Endodermal cell (in vitro differentiated cells): ENCODE measurements around the gene CC2D2A. TPM values are rescaled to one million over a fixed set of nuclear protein-coding genes. Genes with fewer than 3 reads are reported as not detected.

ENCODE experiments used
- DNase-seq: peaks from one replicate; pipeline ENCODE4 v3.0.0-alpha.2; 2017
- H3K27ac ChIP-seq: 2 replicates; pipeline ENCODE4 v1.5.1; 2013; ENCODE audit warnings: mild to moderate bottlenecking, low read depth, low read length, moderate library complexity
- H3K27me3 ChIP-seq: 2 replicates; pipeline ENCODE4 v1.6.1; 2013; ENCODE audit warnings: mild to moderate bottlenecking, low read length, moderate library complexity; ENCODE audit not compliant: insufficient read depth, control insufficient read depth, poor library complexity, severe bottlenecking
- H3K36me3 ChIP-seq: 2 replicates; pipeline ENCODE4 v1.7.0; 2013; ENCODE audit warnings: mild to moderate bottlenecking, low read length, moderate library complexity; ENCODE audit not compliant: control insufficient read depth, insufficient read depth
- H3K4me1 ChIP-seq: one replicate; pipeline ENCODE4 v1.7.0; 2013; ENCODE audit warnings: low read length; ENCODE audit not compliant: control insufficient read depth, insufficient read depth
- H3K4me3 ChIP-seq: 2 replicates; pipeline ENCODE4 v1.5.1; 2013; ENCODE audit warnings: mild to moderate bottlenecking, low read length, moderate library complexity
- H3K9ac ChIP-seq: 2 replicates; pipeline ENCODE4 v1.6.1; 2013; ENCODE audit warnings: mild to moderate bottlenecking, low read length, moderate library complexity; ENCODE audit not compliant: poor library complexity, severe bottlenecking; ENCODE audit errors: extremely low read depth
- H3K9me3 ChIP-seq: 2 replicates; pipeline ENCODE4 v1.6.1; 2013; ENCODE audit warnings: mild to moderate bottlenecking, low read length, moderate library complexity; ENCODE audit not compliant: control insufficient read depth
- H3K27ac Mint-ChIP-seq: 2 replicates; pipeline ENCODE4 v1.8.0; 2020; ENCODE audit warnings: mixed read lengths
- H3K27me3 Mint-ChIP-seq: 2 replicates; pipeline ENCODE4 v1.8.0; 2021; ENCODE audit warnings: mild to moderate bottlenecking, mixed read lengths; ENCODE audit not compliant: insufficient read depth
- H3K36me3 Mint-ChIP-seq: 2 replicates; pipeline ENCODE4 v1.8.0; 2020; ENCODE audit warnings: low read depth, mixed read lengths
- H3K4me1 Mint-ChIP-seq: 2 replicates; pipeline ENCODE4 v1.8.0; 2020; ENCODE audit warnings: mixed read lengths
- H3K4me3 Mint-ChIP-seq: 2 replicates; pipeline ENCODE4 v1.8.0; 2020; ENCODE audit warnings: mild to moderate bottlenecking, moderate library complexity, mixed read lengths
- H3K9me3 Mint-ChIP-seq: 2 replicates; pipeline ENCODE4 v1.8.0; 2020; ENCODE audit warnings: mild to moderate bottlenecking, mixed read lengths
- WGBS, 2 experiments: methylation state at CpG; one replicate each; pipeline versions ENCODE4 v1.1.5 to v1.1.7; 2013; ENCODE audit warnings: missing lambda C conversion rate in 2 of 2, mixed read lengths in 1 of 2; ENCODE audit not compliant: insufficient coverage in 1 of 2, insufficient read length in 1 of 2; 5-methylcytosine and 5-hydroxymethylcytosine counted together
- total RNA-seq, 2 donors: library from RNA; stranded (reverse); fragmentation: NEBNext Ultra II Directional in 1 of 2; extraction: Animal tissue kit (Norgen Biotek cat#: 25700) in 1 of 2; gene quantifications; 2 replicates in 1 of 2; 3 replicates in 1 of 2; pipeline ENCODE4 v1.2.1, GENCODE V29; 2021
- TF ChIP-seq, protein P1 (sequence below): fragments of 200-600 bp; sonication (generic); conservative IDR thresholded peaks from 2 replicates; pipeline ENCODE4 v1.5.0; 2021; ENCODE audit warnings: antibody characterized with exemption, mild to moderate bottlenecking

The CC2D2A gene
- total RNA-seq, 2 donors from 2014 or later, result 12.3 to 25.2 TPM

DNA sequence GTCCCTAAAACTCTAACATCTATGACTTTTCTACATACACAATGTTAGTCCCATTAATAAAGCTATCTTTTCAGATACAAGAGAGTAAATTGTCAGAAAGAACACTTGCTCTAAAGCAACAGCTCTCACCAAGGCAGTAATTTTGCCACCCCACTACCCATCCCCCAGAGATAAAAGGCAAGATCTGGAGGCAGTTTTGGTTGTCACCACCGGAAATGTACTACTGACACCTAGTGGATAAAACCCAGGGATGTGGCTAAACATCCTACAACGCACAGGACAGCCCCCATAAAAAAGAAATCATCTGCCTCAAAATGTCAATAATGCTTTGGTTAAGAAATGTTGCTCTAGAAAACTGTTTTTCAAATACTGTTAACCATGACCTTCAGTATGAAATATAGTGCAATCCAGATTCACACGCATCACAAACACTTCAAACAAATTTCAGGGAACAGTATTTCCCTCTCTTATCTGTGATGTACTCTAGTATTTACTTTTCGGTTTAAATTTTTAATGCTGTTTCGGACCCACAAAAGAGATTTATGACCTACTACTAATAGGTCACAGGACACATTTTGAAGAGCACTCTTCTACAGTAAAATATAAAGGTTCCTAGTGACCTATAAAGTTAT is 180.3 kb downstream of the CC2D2A start:
- Mint-ChIP-seq H3K9me3 (no peaks in the 10 kb centered on the region), H3K4me3 (no peak overlapping the region), H3K27me3 (no peaks in the 10 kb centered on the region), H3K4me1 (peaks cover 32% of the 10 kb centered on the region), H3K36me3 (no peaks in the 10 kb centered on the region), H3K27ac (peak overlapping the region; percentile 74)
- no peak overlapping the region for H3K4me3 ChIP-seq
- H3K4me1 ChIP-seq, result peaks cover 3% of the 10 kb centered on the region
- TF ChIP-seq, protein P1, sequence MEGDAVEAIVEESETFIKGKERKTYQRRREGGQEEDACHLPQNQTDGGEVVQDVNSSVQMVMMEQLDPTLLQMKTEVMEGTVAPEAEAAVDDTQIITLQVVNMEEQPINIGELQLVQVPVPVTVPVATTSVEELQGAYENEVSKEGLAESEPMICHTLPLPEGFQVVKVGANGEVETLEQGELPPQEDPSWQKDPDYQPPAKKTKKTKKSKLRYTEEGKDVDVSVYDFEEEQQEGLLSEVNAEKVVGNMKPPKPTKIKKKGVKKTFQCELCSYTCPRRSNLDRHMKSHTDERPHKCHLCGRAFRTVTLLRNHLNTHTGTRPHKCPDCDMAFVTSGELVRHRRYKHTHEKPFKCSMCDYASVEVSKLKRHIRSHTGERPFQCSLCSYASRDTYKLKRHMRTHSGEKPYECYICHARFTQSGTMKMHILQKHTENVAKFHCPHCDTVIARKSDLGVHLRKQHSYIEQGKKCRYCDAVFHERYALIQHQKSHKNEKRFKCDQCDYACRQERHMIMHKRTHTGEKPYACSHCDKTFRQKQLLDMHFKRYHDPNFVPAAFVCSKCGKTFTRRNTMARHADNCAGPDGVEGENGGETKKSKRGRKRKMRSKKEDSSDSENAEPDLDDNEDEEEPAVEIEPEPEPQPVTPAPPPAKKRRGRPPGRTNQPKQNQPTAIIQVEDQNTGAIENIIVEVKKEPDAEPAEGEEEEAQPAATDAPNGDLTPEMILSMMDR, result peak; percentile 89
- H3K27me3 ChIP-seq, result no peaks in the 10 kb centered on the region
- H3K36me3 ChIP-seq, result no peaks in the 10 kb centered on the region
- H3K27ac ChIP-seq, result no peak overlapping the region
- peak; percentile 81 for DNase-seq
- WGBS, 2 experiments, result 51 to 87% methylated on average over 3 to 5 of the region's 5 CpGs
- H3K9me3 ChIP-seq, result no peaks in the 10 kb centered on the region
- no peak overlapping the region for H3K9ac ChIP-seq

Other genes starting within 250 kb of the CC2D2A start
- not detected for gene C1QTNF7, start 41.8 kb upstream of the CC2D2A start, total RNA-seq
- gene FBXL5, start 185.5 kb downstream of the CC2D2A start, total RNA-seq, result 10 to 100 TPM; 60.3 to 88.4 TPM
- 10 to 100 TPM; 18.1 to 27.8 TPM for gene FAM200B, start 211.9 kb downstream of the CC2D2A start, total RNA-seq
- under 1 TPM; 0.44 to 0.53 TPM for gene BST1, start 233.2 kb downstream of the CC2D2A start, total RNA-seq